Measurements from ENCODE around the gene RHOG. TPM values are rescaled to one million over a fixed set of nuclear protein-coding genes. Genes with fewer than 3 reads are reported as not detected.

Gene RHOG
- total and polyA plus RNA-seq, 2 donors: 35.1 to 77.3 TPM

DNA sequence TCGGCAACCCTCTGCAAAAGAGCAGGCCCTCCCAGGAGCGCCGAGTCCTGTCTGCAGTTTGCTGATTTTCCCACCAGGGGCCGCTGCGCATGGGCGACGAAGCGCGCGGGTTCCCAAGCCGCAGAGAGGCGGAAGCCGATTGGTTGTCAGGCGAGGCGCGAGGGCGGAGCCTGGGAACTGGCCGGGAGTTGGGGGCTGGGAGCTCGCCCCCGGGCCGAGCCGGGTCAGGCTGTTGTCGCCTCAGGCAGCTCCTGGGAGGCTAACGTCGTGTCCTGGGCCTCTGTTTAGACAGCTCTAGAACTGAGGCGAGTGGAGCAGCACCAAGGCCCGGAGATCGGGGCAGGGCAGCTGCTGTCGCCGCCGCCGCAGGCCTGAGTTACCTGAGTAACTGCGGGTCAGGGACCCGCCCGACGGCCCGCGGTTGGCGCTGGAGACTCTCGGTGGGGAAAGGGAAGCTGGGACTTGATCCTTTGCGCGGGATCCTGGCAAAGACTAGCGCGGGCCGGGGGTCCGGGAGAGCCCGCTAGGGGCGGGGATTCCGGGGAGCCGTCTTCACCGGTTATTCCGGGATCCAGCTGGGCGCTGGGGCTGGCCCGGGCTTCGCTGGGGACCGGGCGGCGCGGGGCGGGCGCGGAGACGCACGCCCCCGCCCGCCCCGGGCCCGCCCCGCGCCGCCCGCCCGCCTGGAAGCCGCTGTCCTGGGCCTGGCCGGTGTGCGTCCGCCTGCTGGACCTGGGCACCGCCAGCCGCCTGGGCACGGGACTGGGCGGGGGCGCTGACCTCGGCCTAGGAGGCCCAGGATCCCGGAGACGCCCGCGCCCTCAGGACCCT lies 14.4 kb upstream of the RHOG start, which contains the start of gene STIM1:
TSS of gene STIM1 (plus strand) at position 688 of the 831 bp plus-strand sequence. CDS start 607 bp downstream, outside the sequence.
- H3K4me1 ChIP-seq (ENCODE audit: control insufficient read depth in 2 of 2, insufficient read depth in 2 of 2, low read length in 2 of 2): peaks cover 35 to 60% of the 10 kb centered on the region in 2 donors

DNA sequence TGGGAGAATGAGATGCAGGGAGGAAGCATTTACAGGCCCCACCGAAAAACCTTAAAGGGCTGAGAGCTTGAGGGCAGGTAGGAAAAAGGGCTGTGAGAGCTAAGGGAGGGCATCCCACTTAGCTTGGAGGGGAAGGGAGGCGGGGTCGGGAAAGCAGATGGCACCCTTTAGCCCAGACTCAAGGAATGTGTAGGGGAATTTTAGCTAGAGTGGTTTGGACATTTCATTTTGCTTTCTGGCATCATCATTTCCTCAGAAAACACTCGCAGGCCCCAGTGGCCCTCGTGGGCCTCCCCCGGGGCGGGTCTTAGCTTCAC lies 13.9 kb upstream of the RHOG start:
- Histone ChIP-seq H3K9me3 (ENCODE audit: control insufficient read depth in 2 of 2, insufficient read depth in 1 of 2, low read length in 1 of 2) (no peaks in the 10 kb centered on the region), H3K27ac (ENCODE audit: low read depth in 1 of 2, low read length in 1 of 2) (peak overlapping the region; percentile 95 to 97), H3K36me3 (ENCODE audit: control insufficient read depth in 2 of 2, insufficient read depth in 2 of 2, low read length in 1 of 2) (no peaks in the 10 kb centered on the region), H3K4me3 (ENCODE audit: low read length in 2 of 2) (peak overlapping the region; percentile 92 to 98), H3K27me3 (ENCODE audit: control insufficient read depth in 2 of 2, insufficient read depth in 1 of 2, low read length in 1 of 2) (no peaks in the 10 kb centered on the region), H3K4me1 (ENCODE audit: control insufficient read depth in 2 of 2, insufficient read depth in 2 of 2, low read length in 2 of 2) (peaks cover 32 to 57% of the 10 kb centered on the region in 2 donors)
- no peak for DNase-seq (ENCODE audit: low read depth in 6 of 9, low spot score in 9 of 9)
- 15% methylated on average over 7 of the region's 7 CpGs for WGBS

More for the DNA sequence above, 14.4 kb upstream of the RHOG start, which contains the start of gene STIM1:
- Histone ChIP-seq H3K36me3 (ENCODE audit: control insufficient read depth in 2 of 2, insufficient read depth in 2 of 2, low read length in 1 of 2) (no peaks in the 10 kb centered on the region), H3K27ac (ENCODE audit: low read depth in 1 of 2, low read length in 1 of 2) (peak within 1 kb of the TSS; percentile 96 to 97), H3K4me3 (ENCODE audit: low read length in 2 of 2) (peak within 1 kb of the TSS; percentile 92 to 98), H3K27me3 (ENCODE audit: control insufficient read depth in 2 of 2, insufficient read depth in 1 of 2, low read length in 1 of 2) (no peaks in the 10 kb centered on the region), H3K9me3 (ENCODE audit: control insufficient read depth in 2 of 2, insufficient read depth in 1 of 2, low read length in 1 of 2) (no peaks in the 10 kb centered on the region)
- DNase-seq (ENCODE audit: low read depth in 6 of 9, low spot score in 9 of 9): peak; percentile 92 to 98 (median 96)
- WGBS: under 1% methylated on average over 86 of the region's 87 CpGs

DNA sequence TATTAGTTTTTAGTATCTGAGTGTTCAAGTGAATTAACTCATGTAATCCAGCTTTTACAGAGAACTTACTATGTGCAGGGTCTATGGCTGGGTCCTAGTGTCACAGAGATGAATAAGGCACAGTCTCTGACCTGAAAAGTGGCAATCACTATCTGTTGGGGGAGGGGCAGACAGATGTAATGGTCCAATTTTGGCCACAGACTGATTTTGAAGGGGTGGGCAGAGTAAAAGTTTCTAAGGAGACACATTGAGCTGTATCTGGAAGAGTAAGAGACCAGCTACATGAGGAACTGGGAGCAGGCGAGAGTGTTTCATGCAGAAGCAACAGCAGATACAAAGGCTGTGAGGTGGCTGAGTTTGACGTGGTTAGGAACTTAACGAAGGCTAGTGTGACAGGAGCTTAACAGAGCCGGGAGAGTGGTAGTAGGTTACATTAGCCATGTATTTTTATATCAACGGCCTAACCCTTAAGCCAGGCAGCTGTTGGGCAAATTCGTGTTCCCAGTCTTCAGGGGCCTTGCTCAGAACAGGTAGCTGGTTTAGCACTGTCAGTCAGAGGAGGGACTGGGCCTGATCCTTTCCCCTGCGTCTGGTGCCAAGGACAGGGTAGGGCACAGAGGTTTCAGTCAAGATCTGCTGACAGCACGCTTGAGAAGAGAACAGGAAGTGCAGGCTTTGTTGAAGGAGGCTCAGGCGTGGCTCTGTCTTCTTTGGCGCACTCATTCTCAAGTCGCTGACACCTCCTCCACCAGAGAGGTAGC lies 13.3 kb upstream of the RHOG start:
- Histone ChIP-seq H3K9me3 (ENCODE audit: control insufficient read depth in 2 of 2, insufficient read depth in 1 of 2, low read length in 1 of 2) (no peaks in the 10 kb centered on the region), H3K27me3 (ENCODE audit: control insufficient read depth in 2 of 2, insufficient read depth in 1 of 2, low read length in 1 of 2) (no peaks in the 10 kb centered on the region), H3K27ac (ENCODE audit: low read depth in 1 of 2, low read length in 1 of 2) (peak overlapping the region; percentile 95 to 97), H3K4me3 (ENCODE audit: low read length in 2 of 2) (peak overlapping the region; percentile 92 to 98), H3K4me1 (ENCODE audit: control insufficient read depth in 2 of 2, insufficient read depth in 2 of 2, low read length in 2 of 2) (peaks cover 26 to 51% of the 10 kb centered on the region in 2 donors), H3K36me3 (ENCODE audit: control insufficient read depth in 2 of 2, insufficient read depth in 2 of 2, low read length in 1 of 2) (no peaks in the 10 kb centered on the region)
- peak in 6 of 9 donors; percentile 69 to 93 (median 80) for DNase-seq (ENCODE audit: low read depth in 6 of 9, low spot score in 9 of 9)
- WGBS: 19% methylated on average over 11 of the region's 11 CpGs

DNA sequence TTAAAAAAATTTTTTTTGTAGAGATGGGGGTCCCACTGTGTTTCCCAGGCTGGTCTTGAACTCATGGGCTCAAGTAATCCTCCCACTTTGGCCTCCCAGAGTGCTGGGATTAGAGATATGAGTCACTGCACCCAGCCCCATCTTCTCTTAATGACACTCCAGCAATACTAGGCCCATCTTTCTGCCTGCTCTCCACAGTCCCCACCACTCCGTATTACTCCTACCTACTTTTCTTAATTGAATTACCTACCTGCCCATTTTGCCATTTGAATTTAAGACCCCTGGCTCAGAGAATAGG lies 12.7 kb upstream of the RHOG start:
- Histone ChIP-seq H3K27me3 (ENCODE audit: control insufficient read depth in 2 of 2, insufficient read depth in 1 of 2, low read length in 1 of 2) (no peaks in the 10 kb centered on the region), H3K36me3 (ENCODE audit: control insufficient read depth in 2 of 2, insufficient read depth in 2 of 2, low read length in 1 of 2) (no peaks in the 10 kb centered on the region), H3K4me3 (ENCODE audit: low read length in 2 of 2) (no peak overlapping the region), H3K4me1 (ENCODE audit: control insufficient read depth in 2 of 2, insufficient read depth in 2 of 2, low read length in 2 of 2) (peaks cover 21 to 46% of the 10 kb centered on the region in 2 donors), H3K9me3 (ENCODE audit: control insufficient read depth in 2 of 2, insufficient read depth in 1 of 2, low read length in 1 of 2) (no peaks in the 10 kb centered on the region), H3K27ac (ENCODE audit: low read depth in 1 of 2, low read length in 1 of 2) (peak overlapping the region; percentile 95 to 97)
- no peak for DNase-seq (ENCODE audit: low read depth in 6 of 9, low spot score in 9 of 9)
- 100% methylated on average over 1 of the region's 1 CpG for WGBS

DNA sequence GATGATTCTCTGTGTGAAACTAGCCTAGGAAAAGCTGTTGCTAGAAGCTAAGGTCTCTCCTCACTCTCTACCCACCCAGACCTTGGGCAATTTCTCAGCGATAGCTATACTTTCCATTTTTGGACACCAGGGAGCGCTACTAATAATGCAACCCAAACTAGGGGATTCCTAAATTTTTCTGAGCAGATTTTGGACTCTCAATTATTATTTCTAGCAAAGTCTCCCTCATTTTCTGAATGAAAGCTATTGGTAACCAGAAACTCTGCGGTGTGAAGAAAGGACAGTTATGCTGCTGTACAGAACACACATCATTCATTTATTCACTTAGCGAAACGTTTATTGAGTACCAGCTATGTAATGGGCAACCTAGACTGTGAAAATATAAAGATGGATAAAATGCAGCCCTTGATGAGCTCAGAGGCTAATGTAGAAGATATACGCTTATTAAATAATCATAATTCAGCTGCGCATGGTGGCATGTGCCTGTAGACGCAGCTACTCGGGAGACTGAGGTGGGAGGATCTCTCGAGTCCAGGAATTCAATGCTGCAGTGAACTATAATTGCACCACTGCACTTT lies 8.6 kb upstream of the RHOG start:
- H3K4me3 ChIP-seq (ENCODE audit: low read length in 2 of 2): no peak overlapping the region
- no peaks in the 10 kb centered on the region for H3K9me3 ChIP-seq (ENCODE audit: control insufficient read depth in 2 of 2, insufficient read depth in 1 of 2, low read length in 1 of 2)
- H3K27ac ChIP-seq (ENCODE audit: low read depth in 1 of 2, low read length in 1 of 2): no peak overlapping the region
- no peaks in the 10 kb centered on the region for H3K36me3 ChIP-seq (ENCODE audit: control insufficient read depth in 2 of 2, insufficient read depth in 2 of 2, low read length in 1 of 2)
- peak in 2 of 9 donors; percentile 71 to 82 for DNase-seq (ENCODE audit: low read depth in 6 of 9, low spot score in 9 of 9)
- H3K4me1 ChIP-seq (ENCODE audit: control insufficient read depth in 2 of 2, insufficient read depth in 2 of 2, low read length in 2 of 2): peaks cover 18 to 35% of the 10 kb centered on the region in 2 donors
- no peaks in the 10 kb centered on the region for H3K27me3 ChIP-seq (ENCODE audit: control insufficient read depth in 2 of 2, insufficient read depth in 1 of 2, low read length in 1 of 2)
- 75% methylated on average over 10 of the region's 10 CpGs for WGBS

DNA sequence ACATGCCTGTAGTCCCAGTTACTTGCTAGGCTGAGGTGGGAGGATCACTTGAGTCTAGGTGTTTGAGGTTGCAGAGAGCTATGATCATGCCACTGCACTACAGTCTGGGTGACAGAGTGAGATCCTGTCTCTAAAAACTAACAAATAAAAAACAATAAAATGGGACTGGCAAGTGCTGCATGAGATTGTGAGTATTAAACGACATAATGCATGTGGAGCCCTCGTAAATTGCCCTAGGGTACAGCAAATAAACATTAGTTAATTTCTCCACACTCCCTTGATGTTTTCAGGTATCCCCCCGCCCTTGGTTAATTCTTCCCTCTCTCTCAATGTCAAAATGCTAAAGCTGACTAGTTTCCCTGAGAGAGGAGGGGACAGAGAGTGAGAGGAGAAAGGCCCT lies 4.9 kb upstream of the RHOG start:
- Histone ChIP-seq H3K9me3 (ENCODE audit: control insufficient read depth in 2 of 2, insufficient read depth in 1 of 2, low read length in 1 of 2) (no peaks in the 10 kb centered on the region), H3K36me3 (ENCODE audit: control insufficient read depth in 2 of 2, insufficient read depth in 2 of 2, low read length in 1 of 2) (no peaks in the 10 kb centered on the region), H3K27me3 (ENCODE audit: control insufficient read depth in 2 of 2, insufficient read depth in 1 of 2, low read length in 1 of 2) (no peaks in the 10 kb centered on the region), H3K4me3 (ENCODE audit: low read length in 2 of 2) (no peak overlapping the region), H3K4me1 (ENCODE audit: control insufficient read depth in 2 of 2, insufficient read depth in 2 of 2, low read length in 2 of 2) (peaks cover 3 to 25% of the 10 kb centered on the region in 2 donors), H3K27ac (ENCODE audit: low read depth in 1 of 2, low read length in 1 of 2) (peak overlapping the region; percentile 10 to 61)
- DNase-seq (ENCODE audit: low read depth in 6 of 9, low spot score in 9 of 9): no peak
- WGBS: 97% methylated on average over 3 of the region's 3 CpGs

DNA sequence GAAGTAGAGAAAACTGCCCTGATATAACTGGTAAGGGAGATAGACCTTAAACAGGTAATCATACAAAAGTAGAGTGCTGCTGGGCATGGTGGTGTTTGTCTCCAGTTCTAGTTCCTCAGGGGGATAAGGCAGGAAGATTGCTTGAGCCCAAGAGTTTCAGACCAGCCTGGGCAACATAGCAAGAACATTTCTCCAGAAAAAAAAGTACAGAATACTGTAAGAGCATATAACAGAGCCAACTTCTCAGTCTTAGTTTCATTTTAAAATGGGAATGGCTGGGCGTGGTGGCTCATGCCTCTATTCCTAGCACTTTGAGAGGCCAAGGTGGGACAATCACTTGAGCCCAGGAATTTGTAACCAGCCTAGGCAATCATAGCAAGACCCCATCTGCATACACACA lies 4.5 kb upstream of the RHOG start:
- Histone ChIP-seq H3K36me3 (ENCODE audit: control insufficient read depth in 2 of 2, insufficient read depth in 2 of 2, low read length in 1 of 2) (no peaks in the 10 kb centered on the region), H3K4me3 (ENCODE audit: low read length in 2 of 2) (no peak overlapping the region), H3K9me3 (ENCODE audit: control insufficient read depth in 2 of 2, insufficient read depth in 1 of 2, low read length in 1 of 2) (no peaks in the 10 kb centered on the region), H3K27ac (ENCODE audit: low read depth in 1 of 2, low read length in 1 of 2) (no peak overlapping the region), H3K4me1 (ENCODE audit: control insufficient read depth in 2 of 2, insufficient read depth in 2 of 2, low read length in 2 of 2) (peaks cover 3 to 25% of the 10 kb centered on the region in 2 donors), H3K27me3 (ENCODE audit: control insufficient read depth in 2 of 2, insufficient read depth in 1 of 2, low read length in 1 of 2) (no peaks in the 10 kb centered on the region)
- 98% methylated on average over 1 of the region's 1 CpG for WGBS
- no peak for DNase-seq (ENCODE audit: low read depth in 6 of 9, low spot score in 9 of 9)

DNA sequence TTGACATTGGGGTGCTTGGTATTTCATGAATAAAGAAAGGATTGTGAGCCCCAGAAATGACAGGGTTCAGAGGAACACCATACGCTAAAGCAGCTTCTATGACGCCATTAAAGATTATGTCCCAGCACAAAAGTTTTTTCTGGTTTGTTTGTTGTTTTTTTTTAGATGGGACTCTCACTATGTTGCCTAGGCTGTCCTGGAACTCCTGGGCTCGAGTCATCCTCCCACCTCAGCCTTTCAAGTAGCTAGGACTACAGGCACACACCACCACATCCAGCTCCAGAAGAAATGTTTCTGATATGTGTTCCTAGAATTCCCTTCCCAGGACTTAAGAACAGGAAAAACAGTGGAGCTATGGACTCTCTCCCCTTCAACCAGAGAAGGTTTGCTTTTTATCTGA lies 2.6 kb upstream of the RHOG start:
- no peak for DNase-seq (ENCODE audit: low read depth in 6 of 9, low spot score in 9 of 9)
- H3K4me3 ChIP-seq (ENCODE audit: low read length in 2 of 2): no peak overlapping the region
- 96% methylated on average over 3 of the region's 3 CpGs for WGBS
- H3K27ac ChIP-seq (ENCODE audit: low read depth in 1 of 2, low read length in 1 of 2): no peak overlapping the region
- no peaks in the 10 kb centered on the region for H3K27me3 ChIP-seq (ENCODE audit: control insufficient read depth in 2 of 2, insufficient read depth in 1 of 2, low read length in 1 of 2)
- H3K4me1 ChIP-seq (ENCODE audit: control insufficient read depth in 2 of 2, insufficient read depth in 2 of 2, low read length in 2 of 2): peaks cover 13 to 42% of the 10 kb centered on the region in 2 donors
- no peaks in the 10 kb centered on the region for H3K9me3 ChIP-seq (ENCODE audit: control insufficient read depth in 2 of 2, insufficient read depth in 1 of 2, low read length in 1 of 2)
- peaks cover 0 to 5% of the 10 kb centered on the region in 2 donors for H3K36me3 ChIP-seq (ENCODE audit: control insufficient read depth in 2 of 2, insufficient read depth in 2 of 2, low read length in 1 of 2)

Measured in thymus (tissue), 11 donors.